NT2/D1 (cell line): ENCODE results near the gene PYGO1.

Experiments used
- YY1 ChIP-seq: IDR thresholded peaks from 2 replicates; pipeline ENCODE4 v1.6.1; 2011; ENCODE audit not compliant: insufficient read length, insufficient read depth
- ZNF274 ChIP-seq: IDR thresholded peaks from 2 replicates; pipeline ENCODE4 v1.6.1; 2011; ENCODE audit warnings: mild to moderate bottlenecking, low read depth, low read length

- TF ChIP-seq YY1 (no peak), ZNF274 (no peak)
These were observed 38.8 kb downstream of the PYGO1 start for GRCh38 chr15:55549305-55549704.
